Kidney epithelial cell (primary cell): ENCODE results near the gene UBC. TPM values are rescaled to one million over a fixed set of nuclear protein-coding genes. Genes with fewer than 3 reads are reported as not detected.

Experiments
- DNase-seq: peaks from one replicate; pipeline ENCODE4 v3.0.0-alpha.2; 2010; ENCODE audit warnings: low read depth
- H3K27me3 ChIP-seq: 2 replicates; pipeline ENCODE4 v1.6.0; 2011; ENCODE audit warnings: low read length; ENCODE audit not compliant: control insufficient read depth, insufficient read depth
- H3K36me3 ChIP-seq: 2 replicates; pipeline ENCODE4 v1.5.1; 2011; ENCODE audit warnings: low read length; ENCODE audit not compliant: control insufficient read depth, insufficient read depth
- H3K4me3 ChIP-seq: 2 replicates; pipeline ENCODE4 v1.5.1; 2011; ENCODE audit warnings: low read depth, mild to moderate bottlenecking, control low read depth, low read length
- total RNA-seq: library from RNA; depleted of rRNA; stranded (reverse); fragments of >200 nt; gene quantifications from 2 replicates; pipeline ENCODE4 v1.2.3, GENCODE V29; 2015
- TF ChIP-seq, protein P1 (sequence below): IDR thresholded peaks from 2 replicates; pipeline ENCODE4 v1.5.1; 2011; ENCODE audit warnings: mild to moderate bottlenecking, moderate library complexity, low read length, control low read depth, inconsistent platforms; ENCODE audit not compliant: insufficient read depth, poor library complexity, severe bottlenecking

UBC gene
- total RNA-seq, 1 donor from 2014 or later = 1,432 TPM

DNA sequence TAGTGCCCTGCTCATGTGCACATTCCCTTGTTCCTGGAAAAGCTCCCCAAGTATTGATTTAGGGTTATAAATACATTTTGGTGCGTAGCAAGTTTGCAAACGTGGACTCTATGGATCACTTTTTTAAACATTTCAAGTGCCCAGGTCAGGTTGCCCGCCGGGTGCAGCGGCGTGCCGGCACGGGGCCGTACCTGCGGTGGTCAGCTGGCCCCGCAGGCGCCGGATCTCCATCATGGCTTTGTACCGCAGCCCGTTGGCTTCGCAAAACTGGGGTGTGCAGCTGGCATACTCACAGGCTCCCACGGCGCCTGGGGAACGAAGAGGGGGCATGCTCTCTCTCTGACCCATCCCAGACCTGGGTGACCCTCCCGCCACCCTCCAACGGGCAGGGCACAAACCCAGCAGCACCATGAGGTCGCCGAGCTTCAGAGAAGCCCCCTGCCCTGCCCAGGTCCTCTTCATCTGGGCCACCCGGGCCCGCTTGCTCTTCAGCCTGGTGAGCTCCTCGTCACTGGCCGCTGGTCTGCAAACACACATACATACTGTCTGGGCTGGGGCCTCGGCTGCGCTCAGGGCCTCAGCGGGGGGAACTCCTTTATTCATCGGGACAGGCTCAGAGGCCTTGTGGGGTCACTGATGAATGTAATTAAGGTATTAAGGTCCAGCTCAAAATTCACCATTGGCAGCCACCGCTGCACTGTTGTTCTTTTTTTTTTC is 39.4 kb upstream of the UBC start:
- Histone ChIP-seq H3K27me3 (no peaks in the 10 kb centered on the region), H3K36me3 (peaks cover 3% of the 10 kb centered on the region), H3K4me3 (no peak overlapping the region)
- DNase-seq = no peak
- TF ChIP-seq, protein P1, sequence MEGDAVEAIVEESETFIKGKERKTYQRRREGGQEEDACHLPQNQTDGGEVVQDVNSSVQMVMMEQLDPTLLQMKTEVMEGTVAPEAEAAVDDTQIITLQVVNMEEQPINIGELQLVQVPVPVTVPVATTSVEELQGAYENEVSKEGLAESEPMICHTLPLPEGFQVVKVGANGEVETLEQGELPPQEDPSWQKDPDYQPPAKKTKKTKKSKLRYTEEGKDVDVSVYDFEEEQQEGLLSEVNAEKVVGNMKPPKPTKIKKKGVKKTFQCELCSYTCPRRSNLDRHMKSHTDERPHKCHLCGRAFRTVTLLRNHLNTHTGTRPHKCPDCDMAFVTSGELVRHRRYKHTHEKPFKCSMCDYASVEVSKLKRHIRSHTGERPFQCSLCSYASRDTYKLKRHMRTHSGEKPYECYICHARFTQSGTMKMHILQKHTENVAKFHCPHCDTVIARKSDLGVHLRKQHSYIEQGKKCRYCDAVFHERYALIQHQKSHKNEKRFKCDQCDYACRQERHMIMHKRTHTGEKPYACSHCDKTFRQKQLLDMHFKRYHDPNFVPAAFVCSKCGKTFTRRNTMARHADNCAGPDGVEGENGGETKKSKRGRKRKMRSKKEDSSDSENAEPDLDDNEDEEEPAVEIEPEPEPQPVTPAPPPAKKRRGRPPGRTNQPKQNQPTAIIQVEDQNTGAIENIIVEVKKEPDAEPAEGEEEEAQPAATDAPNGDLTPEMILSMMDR = no peak

DNA sequence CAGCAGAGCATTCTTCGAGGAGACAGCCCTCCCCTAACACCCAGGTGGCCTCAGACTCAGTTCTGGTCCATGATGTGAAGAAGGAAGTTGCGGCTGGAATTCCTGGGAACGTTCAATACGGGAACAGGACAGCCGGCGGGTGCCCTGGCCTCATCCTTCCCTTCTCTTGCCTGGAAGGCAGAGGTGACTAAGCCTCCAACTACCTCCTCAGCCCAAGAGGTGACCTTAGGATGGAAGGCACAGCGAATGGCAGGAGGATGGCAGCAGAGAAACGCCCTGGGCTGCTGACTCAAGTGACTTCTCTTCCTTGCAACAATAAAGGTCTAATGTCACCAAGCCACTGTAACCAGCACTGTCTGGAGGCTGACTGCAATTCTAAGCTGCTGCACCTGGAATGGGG is 38.4 kb upstream of the UBC start:
- Histone ChIP-seq H3K27me3 (no peaks in the 10 kb centered on the region), H3K36me3 (peaks cover 3% of the 10 kb centered on the region), H3K4me3 (no peak overlapping the region)
- DNase-seq = no peak
- TF ChIP-seq, protein P1 = no peak

DNA sequence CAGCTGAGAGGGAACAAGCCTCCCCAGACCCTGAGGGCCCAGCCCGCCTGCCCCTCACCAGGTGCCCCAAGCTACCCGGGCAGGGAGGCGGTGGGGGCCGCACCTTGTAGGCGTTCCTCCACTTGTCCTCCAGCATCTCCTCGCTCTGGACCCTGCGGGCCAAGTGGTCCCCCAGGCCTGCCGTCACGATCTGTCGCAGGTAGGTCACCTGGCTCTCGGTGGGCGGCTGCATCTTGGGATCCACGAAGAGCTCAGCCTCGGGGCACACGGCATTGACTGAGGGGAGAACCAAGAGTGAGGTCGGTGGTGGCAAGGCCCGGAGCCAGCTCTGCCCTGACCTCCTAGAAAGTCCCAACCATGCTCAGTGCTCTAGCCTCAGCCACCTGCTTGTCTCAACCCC is 37.8 kb upstream of the UBC start:
- Histone ChIP-seq H3K27me3 (no peaks in the 10 kb centered on the region), H3K36me3 (peaks cover 3% of the 10 kb centered on the region), H3K4me3 (no peak overlapping the region)
- TF ChIP-seq, protein P1 = no peak
- no peak for DNase-seq

DNA sequence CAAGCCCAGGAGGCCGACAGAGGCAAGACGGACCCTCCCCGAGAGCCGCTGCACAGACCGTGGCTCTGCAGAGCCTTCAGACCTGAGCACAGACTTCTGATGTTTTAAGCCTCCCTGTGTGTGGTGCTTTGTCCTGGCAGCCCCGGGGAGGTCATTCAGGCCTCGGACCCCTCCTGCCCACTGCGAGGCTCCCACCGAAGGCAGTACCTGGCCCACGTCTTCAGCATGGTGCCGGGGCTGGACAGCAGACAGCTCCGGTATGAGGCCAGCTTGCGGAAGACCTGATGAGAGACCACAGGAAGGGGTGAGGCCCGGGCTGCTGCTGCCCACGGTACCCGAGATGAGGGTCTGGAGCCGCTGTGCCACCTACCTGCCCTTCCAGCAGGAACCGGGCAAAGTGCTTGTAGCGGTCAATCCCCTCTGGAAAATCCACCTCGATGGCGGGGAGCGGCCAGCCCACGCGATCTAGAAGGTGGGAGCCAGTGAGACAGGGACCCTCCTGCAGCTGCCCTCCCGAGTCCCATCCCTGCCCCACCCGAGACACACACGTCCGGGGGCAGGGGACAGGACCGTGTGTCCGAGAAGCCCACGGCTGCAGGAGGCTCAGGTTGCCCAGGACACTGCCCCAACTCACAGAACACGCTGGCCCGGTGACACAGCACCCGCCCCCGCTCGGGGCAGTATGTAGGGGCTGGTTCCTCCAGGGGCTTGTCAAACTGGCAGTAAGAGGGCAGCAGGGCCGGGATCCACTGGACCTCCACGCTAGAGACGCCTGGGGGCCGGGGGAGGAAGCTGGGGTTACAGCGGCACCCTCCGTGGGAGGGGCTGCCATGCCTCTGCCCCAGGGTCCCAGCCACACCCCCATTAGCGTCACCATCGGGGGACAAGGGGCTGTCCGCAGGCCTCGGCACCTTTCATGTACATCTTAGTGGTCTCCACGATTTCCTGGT is 35.6 kb upstream of the UBC start:
- no peaks in the 10 kb centered on the region for H3K27me3 ChIP-seq
- no peak for DNase-seq
- H3K4me3 ChIP-seq = no peak overlapping the region
- TF ChIP-seq, protein P1 = no peak
- H3K36me3 ChIP-seq = no peaks in the 10 kb centered on the region

DNA sequence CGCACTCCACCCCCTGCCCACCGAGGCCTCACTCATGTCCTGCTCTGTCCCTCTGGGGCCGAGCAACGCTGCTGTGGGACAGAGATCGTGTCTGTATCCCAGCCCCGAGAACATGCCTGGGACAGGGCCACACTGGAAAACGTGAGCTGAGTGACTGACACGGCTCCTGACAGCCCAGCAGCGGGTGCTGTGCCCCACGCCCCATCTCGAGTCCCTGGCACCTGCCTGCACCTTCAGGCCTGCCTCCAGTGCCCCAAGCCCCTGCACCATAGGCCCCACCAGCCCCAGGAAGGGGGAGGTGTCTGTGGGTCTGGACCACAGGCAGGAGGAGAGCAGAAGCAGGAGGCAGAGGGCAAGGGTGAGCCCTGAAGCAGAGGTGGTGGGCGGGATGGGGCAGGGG is 34.6 kb upstream of the UBC start:
- Histone ChIP-seq H3K36me3 (no peaks in the 10 kb centered on the region), H3K4me3 (no peak overlapping the region), H3K27me3 (no peaks in the 10 kb centered on the region)
- TF ChIP-seq, protein P1 = no peak
- no peak for DNase-seq
